ENCODE results near the gene PROK2.

The PROK2 gene

GRCh38 chr3:71771126-71771525 is 13.8 kb downstream of the PROK2 start:
- Histone ChIP-seq H3K79me2 (ENCODE audit: control insufficient read depth, insufficient read depth, low read length, poor library complexity) (no peaks in the 10 kb centered on the region), H4K8ac (ENCODE audit: low read depth, low read length) (no peak overlapping the region), H4K12ac (ENCODE audit: low read depth, low read length) (no peak overlapping the region), H3K4me1 (ENCODE audit: control insufficient read depth in 1 of 2, insufficient read depth in 2 of 2, low read length in 2 of 2) (no peaks in the 10 kb centered on the region), H3K79me1 (ENCODE audit: low read length) (no peaks in the 10 kb centered on the region), H3K4me2 (ENCODE audit: low read length) (no peak overlapping the region), H3K36me3 (ENCODE audit: control insufficient read depth in 1 of 2, insufficient read depth in 2 of 2, low read length in 2 of 2) (no peaks in the 10 kb centered on the region), H3K9ac (ENCODE audit: low read length) (no peak overlapping the region), H3K23ac (ENCODE audit: low read length) (no peak overlapping the region), H3K14ac (ENCODE audit: low read length) (no peak overlapping the region), H3K4me3 (ENCODE audit: low read depth, low read length) (no peak overlapping the region), H2AFZ (ENCODE audit: insufficient read depth, low read length, poor library complexity) (no peak overlapping the region), H2AK5ac (ENCODE audit: low read length) (no peak overlapping the region), H4K91ac (ENCODE audit: low read depth, low read length) (no peak overlapping the region), H3K27me3 (ENCODE audit: insufficient read depth, low read length) (no peaks in the 10 kb centered on the region), H2BK12ac (ENCODE audit: low read length) (no peak overlapping the region), H2BK5ac (ENCODE audit: low read depth, low read length, poor library complexity) (no peak overlapping the region), H3K4ac (ENCODE audit: low read depth, low read length) (no peak overlapping the region), H3K27ac (ENCODE audit: low read depth, low read length) (no peak overlapping the region), H3K18ac (ENCODE audit: low read length) (no peak overlapping the region), H2BK120ac (ENCODE audit: insufficient read depth, low read length, poor library complexity) (no peak overlapping the region), H3K9me3 (ENCODE audit: insufficient read depth, low read depth, low read length) (no peaks in the 10 kb centered on the region)
- WGBS (ENCODE audit: extremely low coverage, insufficient coverage, insufficient read length), result no CpG with 5 or more reads among the region's 5 CpGs
- no peak for DNase-seq

- Histone ChIP-seq H3K23ac (ENCODE audit: low read length) (no peak overlapping the region), H3K79me1 (ENCODE audit: low read length) (no peaks in the 10 kb centered on the region)
- no CpG with 5 or more reads among the region's 5 CpGs for WGBS (ENCODE audit: extremely low coverage, insufficient coverage, insufficient read length)
These were observed 21.5 kb downstream of the PROK2 start for GRCh38 chr3:71763426-71763825.

GRCh38 chr3:71760140-71760539 is 24.8 kb downstream of the PROK2 start:
- Histone ChIP-seq H3K4me3 (ENCODE audit: low read depth, low read length) (no peak overlapping the region), H3K27me3 (ENCODE audit: insufficient read depth, low read length) (peaks cover 9% of the 10 kb centered on the region)

More at GRCh38 chr3:71763426-71763825, 21.5 kb downstream of the PROK2 start:
- Histone ChIP-seq H3K9ac (ENCODE audit: low read length) (no peak overlapping the region), H3K27me3 (ENCODE audit: insufficient read depth, low read length) (no peaks in the 10 kb centered on the region), H3K36me3 (ENCODE audit: control insufficient read depth in 1 of 2, insufficient read depth in 2 of 2, low read length in 2 of 2) (no peaks in the 10 kb centered on the region), H2AFZ (ENCODE audit: insufficient read depth, low read length, poor library complexity) (no peak overlapping the region), H2BK120ac (ENCODE audit: insufficient read depth, low read length, poor library complexity) (no peak overlapping the region), H3K4ac (ENCODE audit: low read depth, low read length) (no peak overlapping the region), H4K8ac (ENCODE audit: low read depth, low read length) (no peak overlapping the region), H3K4me3 (ENCODE audit: low read depth, low read length) (no peak overlapping the region), H3K79me2 (ENCODE audit: control insufficient read depth, insufficient read depth, low read length, poor library complexity) (no peaks in the 10 kb centered on the region), H4K12ac (ENCODE audit: low read depth, low read length) (no peak overlapping the region), H3K9me3 (ENCODE audit: insufficient read depth, low read depth, low read length) (no peaks in the 10 kb centered on the region), H4K91ac (ENCODE audit: low read depth, low read length) (no peak overlapping the region), H2AK5ac (ENCODE audit: low read length) (no peak overlapping the region), H3K18ac (ENCODE audit: low read length) (no peak overlapping the region), H3K14ac (ENCODE audit: low read length) (no peak overlapping the region), H3K4me1 (ENCODE audit: control insufficient read depth in 1 of 2, insufficient read depth in 2 of 2, low read length in 2 of 2) (no peaks in the 10 kb centered on the region), H3K4me2 (ENCODE audit: low read length) (no peak overlapping the region), H2BK12ac (ENCODE audit: low read length) (no peak overlapping the region), H2BK5ac (ENCODE audit: low read depth, low read length, poor library complexity) (no peak overlapping the region), H3K27ac (ENCODE audit: low read depth, low read length) (no peak overlapping the region)
- no peak for DNase-seq

GRCh38 chr3:71759401-71759800 is 25.5 kb downstream of the PROK2 start:
- no peak overlapping the region for H4K91ac ChIP-seq (ENCODE audit: low read depth, low read length)
- H2AK5ac ChIP-seq (ENCODE audit: low read length), result no peak overlapping the region
- no peak overlapping the region for H2BK120ac ChIP-seq (ENCODE audit: insufficient read depth, low read length, poor library complexity)
- H3K4me1 ChIP-seq (ENCODE audit: control insufficient read depth in 1 of 2, insufficient read depth in 2 of 2, low read length in 2 of 2), result peaks cover 0 to 2% of the 10 kb centered on the region in 2 experiments
- no peak for DNase-seq
- H3K27ac ChIP-seq (ENCODE audit: low read depth, low read length), result no peak overlapping the region
- no peak overlapping the region for H2AFZ ChIP-seq (ENCODE audit: insufficient read depth, low read length, poor library complexity)
- H3K14ac ChIP-seq (ENCODE audit: low read length), result no peak overlapping the region
- WGBS (ENCODE audit: extremely low coverage, insufficient coverage, insufficient read length), result no CpG with 5 or more reads among the region's 5 CpGs
- H3K79me2 ChIP-seq (ENCODE audit: control insufficient read depth, insufficient read depth, low read length, poor library complexity), result no peaks in the 10 kb centered on the region
- no peak overlapping the region for H3K9ac ChIP-seq (ENCODE audit: low read length)
- H2BK5ac ChIP-seq (ENCODE audit: low read depth, low read length, poor library complexity), result no peak overlapping the region
- H3K79me1 ChIP-seq (ENCODE audit: low read length), result no peaks in the 10 kb centered on the region
- H3K18ac ChIP-seq (ENCODE audit: low read length), result no peak overlapping the region
- peaks cover 16% of the 10 kb centered on the region for H3K27me3 ChIP-seq (ENCODE audit: insufficient read depth, low read length)
- peaks cover 3% of the 10 kb centered on the region for H3K9me3 ChIP-seq (ENCODE audit: insufficient read depth, low read depth, low read length)
- H2BK12ac ChIP-seq (ENCODE audit: low read length), result no peak overlapping the region
- H3K4me2 ChIP-seq (ENCODE audit: low read length), result no peak overlapping the region
- no peak overlapping the region for H3K4ac ChIP-seq (ENCODE audit: low read depth, low read length)
- no peaks in the 10 kb centered on the region for H3K36me3 ChIP-seq (ENCODE audit: control insufficient read depth in 1 of 2, insufficient read depth in 2 of 2, low read length in 2 of 2)
- H3K23ac ChIP-seq (ENCODE audit: low read length), result no peak overlapping the region
- H3K4me3 ChIP-seq (ENCODE audit: low read depth, low read length), result no peak overlapping the region
- H4K12ac ChIP-seq (ENCODE audit: low read depth, low read length), result no peak overlapping the region
- no peak overlapping the region for H4K8ac ChIP-seq (ENCODE audit: low read depth, low read length)

More at GRCh38 chr3:71760140-71760539, 24.8 kb downstream of the PROK2 start:
- Histone ChIP-seq H3K4ac (ENCODE audit: low read depth, low read length) (no peak overlapping the region), H3K27ac (ENCODE audit: low read depth, low read length) (no peak overlapping the region), H4K12ac (ENCODE audit: low read depth, low read length) (no peak overlapping the region), H3K23ac (ENCODE audit: low read length) (no peak overlapping the region), H3K4me1 (ENCODE audit: control insufficient read depth in 1 of 2, insufficient read depth in 2 of 2, low read length in 2 of 2) (no peaks in the 10 kb centered on the region), H3K18ac (ENCODE audit: low read length) (no peak overlapping the region), H3K9me3 (ENCODE audit: insufficient read depth, low read depth, low read length) (no peaks in the 10 kb centered on the region), H4K8ac (ENCODE audit: low read depth, low read length) (no peak overlapping the region), H3K14ac (ENCODE audit: low read length) (no peak overlapping the region), H3K9ac (ENCODE audit: low read length) (no peak overlapping the region), H2BK12ac (ENCODE audit: low read length) (no peak overlapping the region), H2AFZ (ENCODE audit: insufficient read depth, low read length, poor library complexity) (no peak overlapping the region), H3K36me3 (ENCODE audit: control insufficient read depth in 1 of 2, insufficient read depth in 2 of 2, low read length in 2 of 2) (no peaks in the 10 kb centered on the region), H2BK120ac (ENCODE audit: insufficient read depth, low read length, poor library complexity) (no peak overlapping the region), H2BK5ac (ENCODE audit: low read depth, low read length, poor library complexity) (no peak overlapping the region), H3K4me2 (ENCODE audit: low read length) (no peak overlapping the region), H3K79me2 (ENCODE audit: control insufficient read depth, insufficient read depth, low read length, poor library complexity) (no peaks in the 10 kb centered on the region), H2AK5ac (ENCODE audit: low read length) (no peak overlapping the region), H4K91ac (ENCODE audit: low read depth, low read length) (no peak overlapping the region), H3K79me1 (ENCODE audit: low read length) (no peaks in the 10 kb centered on the region)
- no CpG with 5 or more reads among the region's 1 CpG for WGBS (ENCODE audit: extremely low coverage, insufficient coverage, insufficient read length)
- DNase-seq, result no peak

Measured in trophoblast cell (in vitro differentiated cells and primary cell).